ENCODE results near the gene METTL1. TPM values are rescaled to one million over a fixed set of nuclear protein-coding genes. Genes with fewer than 3 reads are reported as not detected.

Gene METTL1
- polyA plus RNA-seq, 1 experiment: 20.1 TPM

DNA sequence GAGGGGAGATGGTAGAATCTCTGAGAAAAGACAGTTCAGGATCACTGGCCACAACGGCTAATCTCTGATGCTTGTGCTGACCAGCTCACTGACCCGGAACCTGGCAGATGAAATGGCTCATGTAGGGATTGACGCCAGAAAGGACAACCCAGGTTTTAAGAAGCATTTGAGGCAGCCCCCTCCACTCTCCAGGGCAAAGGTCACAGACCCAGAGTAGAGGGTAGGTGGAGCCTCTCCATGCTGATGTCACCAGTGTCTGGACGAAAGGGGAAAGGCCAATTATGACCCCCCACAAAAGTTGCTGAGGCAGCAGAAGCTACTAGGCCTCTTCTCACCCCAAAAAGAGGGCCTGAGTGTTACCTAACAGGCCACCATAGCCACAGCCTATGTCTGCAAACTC lies 1.2 kb downstream of the METTL1 start:
- Histone ChIP-seq H3K27ac (ENCODE audit: low read depth, low read length) (no peak overlapping the region), H3K4me3 (ENCODE audit: low read depth, low read length) (peak overlapping the region; percentile 98; the same call in 1 of the 2 replicates), H3K27me3 (ENCODE audit: control insufficient read depth, insufficient read depth, low read length) (peaks cover 13% of the 10 kb centered on the region), H3K9me3 (ENCODE audit: control insufficient read depth, insufficient read depth, low read length) (no peaks in the 10 kb centered on the region; the same call in 1 of the 2 replicates)
- CTCF ChIA-PET: no interaction called here
- POLR2A ChIA-PET: no interaction called here
- no peak for DNase-seq (ENCODE audit: low read depth, low spot score)
- TF ChIP-seq CTCF (IDR thresholded peaks at IDR 0.05; ENCODE audit: low read depth, low read length): no peak

GRCh38 chr12:57769594-57769993 lies 2.3 kb downstream of the METTL1 start:
- POLR2A ChIA-PET: no interaction called here
- CTCF ChIA-PET: no interaction called here
- no peak for TF ChIP-seq CTCF (IDR thresholded peaks at IDR 0.05; ENCODE audit: low read depth, low read length)

DNA sequence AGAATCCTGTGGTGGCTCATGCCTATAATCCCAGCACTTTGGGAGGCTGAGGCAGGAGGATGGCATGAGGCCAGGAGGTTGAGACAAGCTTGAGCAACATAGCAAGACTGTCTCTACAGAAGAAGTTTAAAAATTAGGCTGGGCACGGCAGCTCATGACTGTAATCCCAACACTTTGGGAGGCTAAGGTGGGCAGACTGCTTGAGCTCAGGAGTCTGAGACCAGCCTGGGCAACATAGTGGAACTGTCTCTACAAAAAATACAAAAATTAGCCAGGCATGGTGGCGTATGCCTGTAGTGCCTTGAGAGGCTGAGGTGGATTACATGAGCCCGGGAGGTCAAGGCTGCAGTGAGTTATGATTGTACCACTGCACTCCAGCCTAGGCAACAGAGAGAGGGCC lies 4.0 kb downstream of the METTL1 start:
- H3K27ac ChIP-seq (ENCODE audit: low read depth, low read length): no peak overlapping the region
- no peak for DNase-seq (ENCODE audit: low read depth, low spot score)
- no peaks in the 10 kb centered on the region; the same call in 1 of the 2 replicates for H3K9me3 ChIP-seq (ENCODE audit: control insufficient read depth, insufficient read depth, low read length)
- no peak for TF ChIP-seq CTCF (IDR thresholded peaks at IDR 0.05; ENCODE audit: low read depth, low read length)
- ChIA-PET POLR2A (no interaction called here), CTCF (interaction anchor here (4.3 kb wide), 1 partner anchor 11 kb away, joined by 24 read pairs; no protein-coding TSS in a partner anchor)
- H3K27me3 ChIP-seq (ENCODE audit: control insufficient read depth, insufficient read depth, low read length): peaks cover 36% of the 10 kb centered on the region
- no peak overlapping the region for H3K4me3 ChIP-seq (ENCODE audit: low read depth, low read length)

More at GRCh38 chr12:57769594-57769993, 2.3 kb downstream of the METTL1 start:
- H3K27me3 ChIP-seq (ENCODE audit: control insufficient read depth, insufficient read depth, low read length): peaks cover 24% of the 10 kb centered on the region
- H3K27ac ChIP-seq (ENCODE audit: low read depth, low read length): no peak overlapping the region
- no peak overlapping the region for H3K4me3 ChIP-seq (ENCODE audit: low read depth, low read length)
- no peaks in the 10 kb centered on the region; the same call in 1 of the 2 replicates for H3K9me3 ChIP-seq (ENCODE audit: control insufficient read depth, insufficient read depth, low read length)
- DNase-seq (ENCODE audit: low read depth, low spot score): no peak

GRCh38 chr12:57767305-57767698 lies 4.6 kb downstream of the METTL1 start:
- DNase-seq (ENCODE audit: low read depth, low spot score): no peak
- TF ChIP-seq CTCF (IDR thresholded peaks at IDR 0.05; ENCODE audit: low read depth, low read length): no peak
- Histone ChIP-seq H3K9me3 (ENCODE audit: control insufficient read depth, insufficient read depth, low read length) (no peaks in the 10 kb centered on the region; the same call in 1 of the 2 replicates), H3K27ac (ENCODE audit: low read depth, low read length) (no peak overlapping the region), H3K27me3 (ENCODE audit: control insufficient read depth, insufficient read depth, low read length) (peaks cover 36% of the 10 kb centered on the region), H3K4me3 (ENCODE audit: low read depth, low read length) (no peak overlapping the region)
- ChIA-PET CTCF (interaction anchor here (4.3 kb wide), 1 partner anchor 11 kb away, joined by 24 read pairs; no protein-coding TSS in a partner anchor), POLR2A (interaction anchor here (0.5 to 1.2 kb wide), 2 partner anchors 10 to 174 kb away, joined by 3 read pairs; no protein-coding TSS in a partner anchor)

- Histone ChIP-seq H3K27ac (ENCODE audit: low read depth, low read length) (no peak within 1 kb of the TSS), H3K9me3 (ENCODE audit: control insufficient read depth, insufficient read depth, low read length) (no peaks in the 10 kb centered on the region; the same call in 1 of the 2 replicates), H3K27me3 (ENCODE audit: control insufficient read depth, insufficient read depth, low read length) (peaks cover 36% of the 10 kb centered on the region), H3K4me3 (ENCODE audit: low read depth, low read length) (peak within 1 kb of the TSS; percentile 43)
- DNase-seq (ENCODE audit: low read depth, low spot score): no peak
- TF ChIP-seq CTCF (IDR thresholded peaks at IDR 0.05; ENCODE audit: low read depth, low read length): no peak
- POLR2A ChIA-PET: interaction anchor here (0.5 to 1.2 kb wide), 2 partner anchors 10 to 174 kb away, joined by 3 read pairs; no protein-coding TSS in a partner anchor
- CTCF ChIA-PET: interaction anchor here (1.3 to 4.3 kb wide), 2 partner anchors 10 to 16 kb away, joined by 6 to 24 read pairs; partner anchors contain the start of gene TSFM
Measured at GRCh38 chr12:57766464-57767304, 5.2 kb downstream of the METTL1 start, which contains the start of gene CYP27B1. TSS of gene CYP27B1 (minus strand) at chr12:57767078. CDS start at chr12:57767041, 37 bp downstream.

Data from AG04450 (cell line).